Heart left ventricle (tissue), 13 donors: ENCODE measurements around the gene GIMD1.

Experiments used
- CTCF ChIP-seq, 12 donors: fragments of 200-600 bp; sonication (generic) in 4 of 12; IDR thresholded peaks; one replicate each; pipeline versions ENCODE4 v1.5.0 to v1.8.0; 2018 to 2022; ENCODE audit warnings: antibody characterized with exemption in 12 of 12, mild to moderate bottlenecking in 5 of 12
- POLR2A ChIP-seq, 2 donors: fragments of 450-650 bp; IDR thresholded peaks; one replicate each; pipeline ENCODE4 v1.6.1; 2017; ENCODE audit warnings: antibody characterized with exemption in 2 of 2, mild to moderate bottlenecking in 2 of 2, moderate library complexity in 2 of 2
- donor health status: ischemic (EF 13 %, LVEDD 7.1; RV severe dilation, severe dysfunction).
- donor health status: DM: no; HTN: yes; CAD: no.
- donor health status: DM: no; HTN: no; CAD: no.
- donor health status: ischemic (EF 25% LVEDD 6.9; RV normal size, moderate dysfunction).
- donor health status: ischemic (EF 25% LVEDD 5.7; RV mildly dilated, moderate dysfunction).
- donor health status: ischemic (EF 35%, LVEDD 5.7; RV mildly dilated, moderate dysfunction).
- donor health status: nonischemic (EF 11% LVEDD 7.7; RV severe dilation, severe dysfunction).
- donor health status: DM: yes; HTN: yes; CAD: no.
- donor health status: PGD.
- donor health status: ischemic (EF 29% LVEDD 5.4; RV normal size, mild dysfunction).
- donor health status: nonischemic (EF 23%, LVEDD 6.1; RV moderate dilation, normal function).

GRCh38 chr4:106366026-106366425 is 2.6 kb downstream of the GIMD1 start:
- TF ChIP-seq CTCF (IDR thresholded peaks at IDR 0.05) = no peak
- no peak for TF ChIP-seq POLR2A (IDR thresholded peaks at IDR 0.05)
